ENCODE results near the gene RTL1.

Gene RTL1

GRCh38 chr14:100861188-100861936 is 42.2 kb downstream of the RTL1 start:
- Histone ChIP-seq H3K36me3 (ENCODE audit: insufficient read depth, low read length) (no peaks in the 10 kb centered on the region), H3K4me1 (ENCODE audit: insufficient read depth, low read length) (no peaks in the 10 kb centered on the region), H3K27ac (ENCODE audit: low read length) (no peak overlapping the region), H2AFZ (ENCODE audit: low read depth, low read length) (no peak overlapping the region), H3K9me3 (ENCODE audit: insufficient read depth, low read length, severe bottlenecking) (peaks cover 5% of the 10 kb centered on the region), H4K20me1 (ENCODE audit: insufficient read depth, low read length) (no peaks in the 10 kb centered on the region), H3K9ac (ENCODE audit: low read depth, low read length) (no peak overlapping the region), H3K27me3 (ENCODE audit: insufficient read depth, low read length, poor library complexity) (peaks cover 6% of the 10 kb centered on the region), H3K4me3 (ENCODE audit: low read depth in 1 of 2, low read length in 2 of 2) (no peak overlapping the region), H3K79me2 (ENCODE audit: insufficient read depth, low read length) (no peaks in the 10 kb centered on the region), H3K4me2 (ENCODE audit: insufficient read depth, low read length) (no peak overlapping the region)
- DNase-seq (no peak), ATAC-seq (ENCODE audit: insufficient read depth, low read depth) (no peak)
- no peak for TF ChIP-seq EZH2 (IDR thresholded peaks at IDR 0.05; ENCODE audit: borderline replicate concordance, low read depth, low read length, severe bottlenecking)
- no peak for TF ChIP-seq CTCF (IDR thresholded peaks at IDR 0.05; ENCODE audit: borderline replicate concordance, extremely low read depth, low read length, poor library complexity, severe bottlenecking)

DNA sequence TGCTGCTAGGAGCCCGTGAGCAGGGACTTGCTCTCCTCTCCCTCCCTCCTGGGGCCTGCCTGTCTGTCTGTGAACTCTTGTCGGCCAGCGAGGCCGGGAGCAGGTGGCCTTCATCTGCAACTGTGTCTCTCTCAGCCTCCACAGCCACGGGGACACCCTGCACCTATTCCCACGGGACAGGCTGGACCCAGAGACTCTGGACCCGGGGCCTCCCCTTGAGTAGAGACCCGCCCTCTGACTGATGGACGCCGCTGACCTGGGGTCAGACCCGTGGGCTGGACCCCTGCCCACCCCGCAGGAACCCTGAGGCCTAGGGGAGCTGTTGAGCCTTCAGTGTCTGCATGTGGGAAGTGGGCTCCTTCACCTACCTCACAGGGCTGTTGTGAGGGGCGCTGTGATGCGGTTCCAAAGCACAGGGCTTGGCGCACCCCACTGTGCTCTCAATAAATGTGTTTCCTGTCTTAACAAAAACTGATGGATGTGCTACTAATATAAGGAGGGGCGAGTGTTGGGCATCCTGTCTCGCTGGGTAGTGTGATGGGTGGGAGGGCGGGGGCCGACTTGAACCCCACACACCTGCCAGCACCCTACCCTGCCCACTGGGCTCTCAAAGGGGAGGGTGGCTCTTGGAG is 42.9 kb downstream of the RTL1 start:
- Histone ChIP-seq H3K9me3 (ENCODE audit: insufficient read depth, low read length, severe bottlenecking) (peaks cover 5% of the 10 kb centered on the region), H4K20me1 (ENCODE audit: insufficient read depth, low read length) (no peaks in the 10 kb centered on the region), H3K27me3 (ENCODE audit: insufficient read depth, low read length, poor library complexity) (peaks cover 6% of the 10 kb centered on the region), H3K79me2 (ENCODE audit: insufficient read depth, low read length) (no peaks in the 10 kb centered on the region), H3K4me1 (ENCODE audit: insufficient read depth, low read length) (no peaks in the 10 kb centered on the region), H3K4me2 (ENCODE audit: insufficient read depth, low read length) (no peak overlapping the region), H3K27ac (ENCODE audit: low read length) (no peak overlapping the region), H2AFZ (ENCODE audit: low read depth, low read length) (no peak overlapping the region), H3K4me3 (ENCODE audit: low read depth in 1 of 2, low read length in 2 of 2) (no peak overlapping the region), H3K9ac (ENCODE audit: low read depth, low read length) (no peak overlapping the region), H3K36me3 (ENCODE audit: insufficient read depth, low read length) (no peaks in the 10 kb centered on the region)
- DNase-seq (no peak), ATAC-seq (ENCODE audit: insufficient read depth, low read depth) (no peak)
- TF ChIP-seq EZH2 (IDR thresholded peaks at IDR 0.05; ENCODE audit: borderline replicate concordance, low read depth, low read length, severe bottlenecking) (no peak), CTCF (IDR thresholded peaks at IDR 0.05; ENCODE audit: borderline replicate concordance, extremely low read depth, low read length, poor library complexity, severe bottlenecking) (no peak)

GRCh38 chr14:100859781-100860180 is 43.7 kb downstream of the RTL1 start:
- Histone ChIP-seq H3K27ac (ENCODE audit: low read length) (no peak overlapping the region), H3K9ac (ENCODE audit: low read depth, low read length) (no peak overlapping the region), H3K27me3 (ENCODE audit: insufficient read depth, low read length, poor library complexity) (peaks cover 4% of the 10 kb centered on the region), H3K4me2 (ENCODE audit: insufficient read depth, low read length) (no peak overlapping the region), H4K20me1 (ENCODE audit: insufficient read depth, low read length) (no peaks in the 10 kb centered on the region), H3K4me3 (ENCODE audit: low read depth in 1 of 2, low read length in 2 of 2) (no peak overlapping the region), H3K36me3 (ENCODE audit: insufficient read depth, low read length) (no peaks in the 10 kb centered on the region), H3K79me2 (ENCODE audit: insufficient read depth, low read length) (no peaks in the 10 kb centered on the region), H3K9me3 (ENCODE audit: insufficient read depth, low read length, severe bottlenecking) (peaks cover 5% of the 10 kb centered on the region), H2AFZ (ENCODE audit: low read depth, low read length) (no peak overlapping the region), H3K4me1 (ENCODE audit: insufficient read depth, low read length) (no peaks in the 10 kb centered on the region)
- ATAC-seq (ENCODE audit: insufficient read depth, low read depth) (no peak), DNase-seq (no peak)
- TF ChIP-seq CTCF (IDR thresholded peaks at IDR 0.05; ENCODE audit: borderline replicate concordance, extremely low read depth, low read length, poor library complexity, severe bottlenecking) (no peak), EZH2 (IDR thresholded peaks at IDR 0.05; ENCODE audit: borderline replicate concordance, low read depth, low read length, severe bottlenecking) (no peak)

Measured in DND-41 (cell line).